Activated T-cell treated with anti-CD3 and anti-CD28 coated beads, Interleukin-2, amount 50 U/mL, for 48 hours (primary cell): ENCODE results near the gene BLOC1S5.
"Not testable (repeated sequence)": the region's sequence is repeated elsewhere in the genome, so short reads cannot be mapped to it uniquely, and the experiment has no call there.

Source experiments
- DNase-seq, 2 experiments: peaks; one replicate each; pipeline ENCODE4 v3.0.0-alpha.2; 2020

Gene BLOC1S5

DNA sequence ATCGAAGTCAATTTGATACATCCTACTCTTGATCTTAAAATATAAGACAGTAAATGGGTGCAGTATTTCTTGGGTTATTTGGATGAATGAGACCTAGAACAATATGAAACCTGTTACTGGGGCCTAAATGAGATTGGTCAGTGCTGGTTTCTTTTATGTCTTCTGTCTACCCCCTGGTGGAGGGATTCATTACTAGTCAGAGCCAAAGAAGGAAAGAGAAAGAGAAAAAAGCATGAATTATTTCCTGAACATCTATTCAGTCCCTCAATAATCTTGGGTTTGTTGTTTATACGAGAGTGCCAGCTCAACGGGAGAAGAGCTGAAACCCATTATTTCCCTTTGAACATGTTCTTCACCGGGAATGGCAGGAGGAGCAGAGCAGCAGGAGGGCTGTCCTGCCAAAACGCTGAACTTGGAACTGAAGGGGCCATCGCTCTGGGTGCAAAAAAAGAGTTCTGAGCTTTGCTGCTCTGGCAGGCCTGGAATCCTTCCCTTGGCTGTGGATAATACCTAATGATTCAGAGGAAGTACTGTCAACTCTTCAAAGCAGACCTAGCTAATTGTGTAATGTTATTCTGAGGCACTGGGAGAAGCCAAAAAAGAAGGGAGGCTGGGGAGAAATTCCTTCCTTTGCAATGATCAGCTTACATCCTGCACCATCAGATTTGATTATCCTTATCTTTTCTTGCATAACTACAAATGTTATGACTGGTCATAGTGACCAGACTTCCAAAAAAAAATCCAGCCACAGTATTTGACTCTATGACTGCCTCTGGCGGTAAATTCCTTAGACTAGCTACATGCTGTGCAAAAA, 72.0 kb downstream of the BLOC1S5 start:
- DNase-seq: no peak

DNA sequence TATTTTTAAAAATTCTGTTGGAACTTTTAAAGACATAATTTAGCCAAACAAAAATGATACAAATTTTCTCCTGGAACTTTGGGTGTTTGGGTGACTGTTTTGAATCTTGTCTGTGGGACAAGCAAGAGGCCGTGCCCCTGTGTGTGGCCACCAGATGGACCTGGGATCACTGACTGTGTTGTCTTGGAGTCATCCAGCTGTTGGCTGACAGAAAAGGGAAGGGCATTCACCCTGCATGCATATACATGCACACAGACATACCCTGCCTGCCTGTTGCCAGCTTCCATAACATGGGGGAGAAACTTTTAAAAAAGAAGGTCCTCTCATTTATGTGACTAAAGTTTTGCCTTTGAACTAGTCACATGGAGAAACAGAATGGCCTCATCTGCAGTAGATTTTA, 72.7 kb downstream of the BLOC1S5 start:
- DNase-seq: no peak

DNA sequence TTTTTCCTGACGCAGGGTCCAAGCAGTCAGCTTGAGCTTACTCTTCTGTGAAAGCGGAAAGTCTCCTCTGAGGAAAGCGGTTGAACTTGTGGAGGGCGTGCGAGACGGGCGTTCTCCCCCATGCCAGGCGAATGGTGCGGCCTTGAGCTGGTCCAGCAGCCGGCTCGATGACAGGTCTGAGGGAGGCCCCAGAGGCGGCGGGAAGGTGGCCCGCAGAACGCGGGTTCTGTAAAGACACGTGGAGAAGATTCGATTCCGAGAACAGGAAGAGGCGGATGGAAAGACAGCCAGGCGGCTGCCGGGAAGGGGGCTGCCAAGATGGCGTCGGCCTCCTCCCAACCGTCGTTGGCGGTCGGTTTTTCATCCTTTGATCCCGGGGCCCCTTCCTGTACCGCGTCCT, 78.0 kb downstream of the BLOC1S5 start:
- DNase-seq: no peak

DNA sequence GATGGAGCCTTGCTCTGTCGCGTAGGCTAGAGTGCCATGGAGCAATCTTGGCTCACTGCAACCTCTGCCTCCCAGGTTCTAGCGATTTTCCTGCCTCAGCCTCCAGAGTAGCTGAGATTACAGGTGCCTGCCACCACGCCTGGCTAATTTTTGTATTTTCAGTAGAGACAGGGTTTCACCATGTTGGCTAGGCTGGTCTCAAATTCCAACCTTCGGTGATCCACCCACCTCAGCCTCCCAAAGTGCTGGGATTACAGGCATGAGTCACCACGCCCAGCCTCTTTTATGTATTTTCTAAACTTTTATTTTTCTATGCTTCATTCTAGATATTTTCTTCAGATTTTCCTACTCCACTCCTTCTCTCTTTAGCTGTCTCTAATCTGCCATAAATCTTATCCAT, 80.2 kb downstream of the BLOC1S5 start:
- not testable (repeated sequence) for DNase-seq

DNA sequence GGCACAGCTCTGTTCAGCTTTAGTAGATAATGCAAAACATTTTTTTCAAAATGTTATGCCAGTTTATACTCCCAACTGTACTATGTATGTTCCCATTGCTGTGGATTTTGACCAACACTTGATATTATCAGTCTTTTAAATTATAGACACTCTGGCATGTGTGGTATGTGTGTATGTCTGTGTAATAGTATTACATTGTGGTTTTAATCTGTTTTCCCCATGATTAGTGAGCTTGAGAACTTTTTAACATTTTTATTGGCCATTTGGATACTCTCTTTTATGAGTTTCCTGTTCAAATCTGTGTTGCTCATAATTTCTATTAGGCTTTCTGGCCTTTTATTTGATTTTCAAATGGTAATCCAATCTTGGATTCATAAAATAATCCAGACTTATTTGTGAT, 84.4 kb downstream of the BLOC1S5 start:
- DNase-seq: no peak

DNA sequence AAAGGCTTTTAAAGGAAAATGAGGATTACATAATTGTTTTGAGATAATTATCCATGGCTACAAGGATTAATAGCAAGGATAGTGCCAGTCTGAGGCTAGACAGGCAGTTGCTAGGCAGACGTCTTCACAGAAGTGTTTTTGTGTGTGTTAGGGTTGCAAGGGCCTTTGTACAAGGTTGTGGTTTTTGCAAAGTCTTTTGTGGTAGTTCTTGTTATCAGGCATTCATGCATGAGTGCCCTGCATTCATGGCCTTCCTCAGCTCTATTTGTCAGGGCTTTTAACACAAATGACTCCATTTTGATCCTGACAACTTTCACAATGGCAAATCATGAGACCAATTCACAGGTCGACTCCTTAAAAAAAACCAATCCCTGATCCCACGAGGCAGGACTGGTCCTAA, 85.5 kb downstream of the BLOC1S5 start:
- no peak for DNase-seq

DNA sequence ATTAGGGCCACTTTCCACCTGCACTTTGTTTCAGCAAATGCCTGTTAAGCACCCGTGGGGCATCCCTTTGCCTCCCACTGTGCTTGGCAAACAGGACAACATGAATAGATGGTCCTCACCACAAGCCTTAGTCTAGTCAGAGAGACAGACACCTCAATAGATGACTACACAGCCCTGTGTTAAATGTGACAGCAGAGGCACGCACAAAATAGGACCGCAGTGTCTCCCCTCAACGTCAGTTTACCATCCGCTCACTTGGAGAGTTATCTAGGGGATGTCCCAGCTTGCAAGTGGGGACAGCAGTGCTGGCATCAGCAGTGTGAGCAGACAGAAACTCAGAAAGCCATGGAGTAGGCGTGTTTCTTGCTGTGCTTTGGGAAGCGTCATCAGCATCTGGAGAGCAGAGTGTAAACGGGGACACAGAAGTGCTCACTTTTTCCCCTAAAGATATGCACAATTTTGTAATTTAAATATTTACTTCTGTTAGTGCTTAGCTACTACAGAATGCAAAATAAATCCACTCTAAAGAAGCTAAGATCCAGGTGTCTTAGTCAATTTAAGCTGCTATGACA, 87.6 kb downstream of the BLOC1S5 start:
- DNase-seq: no peak

DNA sequence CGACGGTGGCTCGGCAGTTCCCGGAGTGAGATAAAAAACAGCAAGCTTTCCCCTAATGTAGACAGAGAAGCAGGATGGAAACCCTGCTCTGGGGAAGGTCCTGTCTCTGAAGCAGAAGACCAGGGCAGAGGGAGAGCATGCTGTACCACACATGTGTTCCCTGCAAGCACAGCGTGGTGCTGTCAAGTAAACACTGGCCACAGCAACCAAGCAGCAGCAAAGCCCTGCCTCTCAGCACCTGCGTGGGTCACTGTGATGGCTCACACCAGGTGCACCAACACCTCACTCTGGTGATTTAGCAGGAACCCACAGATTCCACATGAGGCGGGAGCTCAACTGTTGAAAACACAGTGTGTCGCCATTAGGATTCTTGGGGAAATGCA, 88.4 kb downstream of the BLOC1S5 start:
- DNase-seq: no peak

DNA sequence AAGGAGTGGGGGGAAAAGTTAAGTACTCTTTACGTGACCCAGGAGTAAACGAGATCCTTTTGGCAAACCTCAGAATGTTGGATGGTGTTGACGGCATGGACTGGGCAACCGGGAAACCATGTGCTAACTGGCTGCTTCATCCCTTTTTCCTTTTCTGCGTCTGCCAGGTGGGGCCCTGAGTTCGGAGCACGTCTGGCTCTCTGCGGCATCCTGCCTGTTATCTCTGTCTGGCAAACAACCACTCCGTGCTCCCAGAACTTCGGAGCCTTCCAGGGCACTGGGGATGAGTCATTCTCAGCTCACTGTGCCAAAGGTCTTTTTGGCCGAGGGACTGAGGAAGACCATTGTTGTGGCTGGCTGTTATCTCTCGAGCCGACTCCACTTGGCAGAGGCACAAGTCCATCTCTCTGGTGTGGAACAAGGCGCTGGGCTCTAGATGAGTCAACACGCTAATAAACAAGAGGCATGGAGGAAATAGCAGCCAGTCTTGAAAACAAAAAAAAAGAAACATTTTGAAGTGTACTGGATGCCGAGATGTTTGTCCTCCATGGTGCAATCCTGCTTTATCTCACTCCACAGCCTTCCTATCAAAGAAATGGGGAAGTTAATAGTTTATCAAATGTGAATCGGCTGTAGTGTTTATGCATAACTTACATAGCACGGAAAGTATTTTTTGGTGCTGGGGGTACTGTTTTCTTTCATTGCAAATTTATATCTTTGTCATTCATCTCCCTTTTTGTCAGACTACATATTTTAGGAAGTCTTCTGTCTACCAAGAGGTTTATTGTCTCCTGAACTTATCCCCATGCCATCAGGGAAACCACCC, 89.0 kb downstream of the BLOC1S5 start:
- DNase-seq: no peak

DNA sequence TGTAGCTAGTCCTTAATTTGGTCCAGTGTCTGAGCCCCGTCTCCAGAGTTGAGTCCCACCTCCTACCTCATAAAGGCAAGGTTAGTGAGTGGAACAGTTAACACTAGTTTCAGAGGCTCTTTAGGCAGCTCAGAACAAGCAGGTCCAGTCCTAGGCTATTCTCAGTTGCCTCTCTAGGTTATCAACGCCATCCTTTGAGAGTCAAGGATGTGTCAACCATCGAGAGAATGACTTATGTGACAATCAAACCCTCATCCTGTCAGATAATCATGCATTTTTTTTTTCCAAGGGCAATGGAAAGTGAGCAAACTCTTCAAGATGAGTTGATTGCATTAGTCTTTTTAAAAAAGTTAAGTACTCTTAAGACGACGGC, 89.6 kb downstream of the BLOC1S5 start:
- DNase-seq: no peak

DNA sequence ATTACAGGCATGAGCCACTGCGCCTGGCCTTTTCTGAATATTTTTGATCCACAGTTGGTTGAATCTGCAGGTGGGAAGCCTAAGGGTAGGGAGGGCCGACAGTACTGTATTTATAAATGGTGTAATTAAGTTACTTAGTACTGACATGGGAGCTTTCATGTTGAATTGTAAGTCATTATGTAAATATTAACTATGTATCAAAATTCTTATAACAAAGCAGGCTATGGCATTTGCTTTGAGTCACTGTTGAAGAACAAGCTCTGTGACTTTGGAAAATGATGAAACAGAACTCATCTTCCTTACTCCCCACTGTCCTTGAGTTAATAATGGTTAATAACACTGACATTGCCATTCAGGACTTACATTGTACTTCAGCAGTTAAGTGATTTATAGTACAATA, 90.6 kb downstream of the BLOC1S5 start:
- no peak for DNase-seq

DNA sequence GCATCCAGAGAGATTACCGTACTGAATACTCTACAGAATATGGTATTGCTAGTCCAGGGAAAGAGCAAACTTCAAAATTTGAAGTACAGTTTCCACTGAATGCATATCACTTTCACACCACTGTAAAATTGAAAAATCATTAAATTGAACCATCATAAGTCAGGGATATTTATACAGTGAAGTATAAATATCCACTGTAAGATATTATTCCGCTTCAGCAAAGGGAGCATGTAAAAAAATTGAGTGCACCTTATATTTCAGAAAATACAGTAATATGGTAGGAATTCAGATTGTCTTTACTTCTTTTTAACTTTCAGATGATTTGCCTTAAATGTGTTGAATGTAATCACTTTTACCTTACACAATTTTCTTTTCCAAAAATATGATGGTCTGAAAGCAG, 92.7 kb downstream of the BLOC1S5 start:
- no peak for DNase-seq

DNA sequence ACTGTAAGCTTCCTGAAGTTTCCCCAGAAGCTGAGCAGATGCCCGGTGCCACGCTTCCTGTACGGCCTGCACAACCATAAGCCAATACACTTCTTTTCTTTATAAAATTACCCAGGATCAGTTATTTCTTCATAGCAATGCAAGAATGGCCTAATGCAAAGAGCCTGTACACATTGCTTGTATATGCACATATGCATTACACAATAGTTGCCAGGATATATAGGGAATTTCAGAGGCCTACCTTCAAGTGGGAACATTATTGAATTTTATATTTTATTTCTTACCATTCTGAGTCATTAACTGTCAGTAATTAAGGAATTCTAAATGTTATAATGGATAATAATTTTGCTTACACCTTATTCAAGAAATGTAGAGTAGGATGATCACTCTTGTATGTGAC, 93.6 kb downstream of the BLOC1S5 start:
- no peak for DNase-seq
